Dermis blood vessel endothelial cell (primary cell): ENCODE results near the gene APBA2. TPM values are rescaled to one million over a fixed set of nuclear protein-coding genes. Genes with fewer than 3 reads are reported as not detected.

Experiments
- DNase-seq: peaks from one replicate; pipeline ENCODE4 v3.0.0; 2010
- total RNA-seq: library from RNA; depleted of rRNA; stranded (reverse); fragments of >200 nt; gene quantifications from 2 replicates; pipeline ENCODE4 v1.2.3, GENCODE V29; 2014

APBA2 gene
- total RNA-seq, 1 donor from 2014 or later: 18.5 TPM

DNA sequence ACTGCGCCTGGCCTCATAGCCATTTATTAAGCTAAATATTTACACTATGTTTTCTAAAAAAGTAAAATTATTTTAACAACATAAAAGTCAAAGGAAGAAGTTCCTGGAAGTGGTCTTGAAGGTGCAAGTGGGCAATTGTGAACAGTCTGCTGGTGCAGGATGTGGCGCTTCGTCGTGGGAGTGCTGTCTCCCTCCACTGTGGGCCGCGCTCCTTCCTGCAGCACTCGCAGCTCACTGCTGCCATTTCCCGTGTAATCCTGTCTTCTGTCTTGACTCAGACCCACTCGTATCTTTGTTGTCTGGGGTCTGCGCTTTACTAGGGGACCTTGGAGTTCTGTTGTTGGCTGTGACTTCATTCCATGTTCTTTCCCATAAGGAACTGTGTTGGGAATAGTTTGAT, 56.3 kb downstream of the APBA2 start:
- no peak for DNase-seq

DNA sequence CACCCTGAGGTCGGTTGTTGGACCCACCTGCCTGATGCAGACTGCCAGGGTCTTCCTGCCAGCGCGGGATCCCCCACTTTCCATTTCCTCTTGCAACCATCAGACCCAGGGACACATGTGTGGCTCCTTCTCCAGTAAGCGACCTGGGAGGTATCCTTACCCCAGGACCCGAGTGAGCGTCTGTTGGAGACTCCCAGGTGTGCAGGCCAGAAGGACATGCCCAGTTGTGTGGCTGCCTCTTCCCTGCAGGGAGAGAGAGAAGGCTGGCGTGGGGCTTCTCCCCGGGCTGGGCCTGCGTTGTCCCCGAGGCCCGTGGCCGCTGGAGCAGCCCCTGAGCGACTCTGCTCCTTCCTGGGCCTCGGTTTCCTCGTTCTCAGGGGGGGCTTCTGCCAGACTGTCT, 56.8 kb downstream of the APBA2 start:
- DNase-seq: no peak

DNA sequence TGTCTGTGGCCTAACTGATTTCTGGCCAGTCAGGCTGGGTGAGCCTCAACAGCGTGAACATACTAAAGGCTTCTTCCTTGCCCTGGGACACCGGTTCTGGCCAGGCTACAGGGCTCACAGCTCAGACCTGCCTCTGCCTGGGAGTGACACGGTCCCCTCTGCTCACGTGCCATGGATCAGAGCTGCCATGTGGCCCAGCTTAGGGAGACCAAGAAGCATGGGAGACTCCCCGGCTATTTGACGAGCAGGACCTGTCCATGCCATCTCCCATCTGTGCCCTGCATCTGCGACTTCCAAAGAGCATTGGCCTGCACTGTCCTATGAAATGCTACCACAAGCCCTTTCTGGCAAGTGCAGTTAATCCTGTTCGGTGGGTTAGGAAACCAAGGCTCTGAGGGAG, 57.4 kb downstream of the APBA2 start:
- DNase-seq: no peak

DNA sequence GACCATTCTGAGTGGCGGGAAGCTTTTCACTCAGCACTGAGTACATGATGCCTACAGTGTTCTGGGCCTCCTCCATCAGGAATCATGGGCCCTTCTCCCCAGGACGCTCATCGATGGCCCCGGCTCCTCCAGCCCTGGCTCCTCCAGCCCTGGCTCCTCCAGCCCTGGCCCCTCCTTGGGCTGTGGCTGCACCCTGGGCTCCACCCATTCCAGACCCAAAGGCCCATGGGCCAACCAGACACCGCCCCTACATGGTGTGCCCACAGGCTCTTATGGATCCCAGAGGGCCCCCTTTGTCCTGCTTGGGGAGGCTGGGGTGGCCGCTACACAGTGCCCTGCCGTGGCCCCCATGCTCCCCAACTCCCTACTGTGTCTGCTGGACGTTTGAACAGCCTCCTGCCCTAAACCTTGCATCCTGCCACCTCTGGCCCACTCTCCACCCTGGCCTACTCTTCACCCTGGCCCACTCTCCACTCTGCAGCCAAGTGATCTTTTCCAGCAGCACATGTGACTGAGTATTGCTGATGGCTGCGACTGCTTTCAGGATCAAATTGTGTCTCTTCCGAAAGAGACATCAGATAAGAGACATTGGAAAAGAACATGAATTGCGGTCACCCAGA, 57.9 kb downstream of the APBA2 start:
- no peak for DNase-seq

DNA sequence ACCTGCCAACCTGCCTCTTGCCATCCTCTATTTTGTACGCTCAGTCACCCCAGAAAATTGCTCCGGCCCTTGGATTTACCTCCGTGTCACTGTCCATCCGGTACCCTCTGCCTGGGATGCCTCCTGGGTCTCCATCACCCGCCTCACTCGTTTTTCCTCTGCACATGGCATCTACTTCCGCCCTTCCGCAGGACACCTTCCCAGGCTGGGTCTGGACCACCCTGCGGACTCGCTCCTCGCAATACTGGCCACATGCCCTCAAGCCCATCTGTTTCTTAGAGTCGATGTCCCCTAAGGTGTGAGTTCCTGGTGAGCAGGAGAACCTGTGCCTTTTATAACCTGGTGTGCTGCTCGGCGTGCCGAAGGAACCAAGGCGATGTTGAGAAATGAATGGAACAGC, 58.5 kb downstream of the APBA2 start:
- DNase-seq: no peak

DNA sequence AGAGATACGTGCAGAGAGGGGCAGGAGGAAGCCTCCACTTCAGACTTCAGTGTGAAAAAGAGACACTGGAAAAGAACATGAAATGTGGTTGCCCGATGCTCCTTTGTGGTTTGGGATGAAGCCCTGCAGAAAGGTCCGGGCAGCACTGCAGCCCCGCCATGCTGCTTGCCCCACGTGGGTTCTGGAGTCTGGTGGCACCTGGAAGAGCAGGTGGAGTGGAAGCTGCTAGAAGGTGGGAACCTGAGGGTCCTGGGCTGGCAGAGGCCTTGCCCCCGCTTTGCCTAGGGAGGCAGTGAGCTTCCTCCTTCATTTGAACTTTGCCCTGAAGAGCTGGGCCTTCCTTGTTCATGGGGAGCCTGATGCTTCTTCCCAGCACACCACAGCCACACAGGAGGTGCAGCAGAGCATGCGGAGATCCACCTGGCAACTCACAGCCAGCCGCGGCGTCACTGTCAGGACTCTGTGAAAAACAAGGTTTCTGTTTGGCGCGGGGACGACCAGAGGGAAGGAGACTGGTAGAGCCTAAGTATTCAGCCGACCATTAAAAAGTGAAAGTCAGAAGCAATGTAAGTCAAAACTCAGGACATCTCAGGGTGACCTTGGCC, 59.0 kb downstream of the APBA2 start:
- no peak for DNase-seq

DNA sequence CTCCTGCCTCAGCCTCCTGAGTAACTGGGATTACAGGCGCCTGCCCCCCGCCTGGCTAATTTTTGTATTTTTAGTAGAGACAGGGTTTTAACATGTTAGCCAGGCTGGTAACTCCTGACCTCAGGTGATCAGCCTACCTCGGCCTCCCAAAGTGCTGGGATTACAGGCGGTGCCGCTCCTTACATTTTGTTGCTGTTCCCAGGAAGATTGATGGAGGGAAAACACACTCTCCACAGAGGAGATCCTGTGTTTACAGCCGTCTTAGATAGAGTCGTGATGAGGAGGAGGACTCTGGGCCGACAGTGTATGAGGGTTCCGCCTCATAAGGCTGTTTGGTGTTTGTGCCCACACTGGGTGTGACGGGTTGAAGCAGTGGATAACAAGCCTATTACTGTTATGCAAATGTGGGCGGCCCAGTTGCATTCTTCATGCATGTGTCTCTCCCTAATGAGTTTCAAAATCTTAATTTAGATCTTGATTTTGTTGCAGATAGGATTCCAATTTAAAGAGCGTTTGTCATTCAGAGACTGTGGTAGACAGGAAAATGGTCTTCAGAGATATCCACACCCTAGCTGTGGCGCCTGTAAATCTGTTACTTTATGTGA, 60.0 kb downstream of the APBA2 start:
- DNase-seq: no peak

DNA sequence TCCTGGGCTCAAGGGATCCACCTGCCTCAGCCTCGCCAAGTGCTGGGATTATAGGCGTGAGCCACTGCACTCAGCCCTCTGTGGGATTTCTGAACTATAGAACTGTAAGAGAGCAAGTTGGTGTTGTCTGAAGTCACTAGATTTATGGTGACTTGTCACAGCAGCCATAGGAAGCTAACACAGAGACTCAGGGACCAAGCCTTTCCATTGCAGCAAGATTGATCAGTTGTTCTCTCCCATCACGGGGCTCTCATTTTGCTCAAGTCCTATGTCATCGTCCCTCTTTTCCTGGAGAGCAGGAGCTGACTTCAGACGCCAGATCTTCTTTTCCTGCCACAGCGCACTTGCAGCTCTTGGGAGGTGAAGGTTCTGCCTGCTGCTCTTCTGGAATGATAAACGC, 61.0 kb downstream of the APBA2 start:
- no peak for DNase-seq

DNA sequence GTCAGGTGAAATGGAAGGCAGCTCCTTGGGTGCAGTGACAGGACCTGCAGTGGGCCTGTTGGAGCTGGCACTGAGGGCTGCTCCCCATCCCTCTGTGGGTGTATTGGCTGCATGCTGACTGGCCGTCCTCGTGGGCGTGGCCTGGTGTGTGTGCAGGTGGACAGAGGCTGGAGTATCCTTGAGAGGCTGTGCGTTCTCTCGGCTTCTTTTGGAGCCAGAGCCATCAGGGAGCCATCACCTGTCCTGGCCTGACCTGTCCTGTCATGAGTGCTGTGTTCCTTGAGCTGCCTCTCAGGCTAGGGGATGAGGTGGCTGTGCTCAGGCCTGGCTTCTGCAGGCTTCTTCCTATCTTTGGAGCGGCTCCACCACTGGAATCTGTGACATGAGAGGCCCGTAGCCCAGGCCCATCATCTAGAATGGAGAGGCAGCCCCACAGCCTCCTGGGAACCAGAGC, 61.5 kb downstream of the APBA2 start:
- DNase-seq: no peak

DNA sequence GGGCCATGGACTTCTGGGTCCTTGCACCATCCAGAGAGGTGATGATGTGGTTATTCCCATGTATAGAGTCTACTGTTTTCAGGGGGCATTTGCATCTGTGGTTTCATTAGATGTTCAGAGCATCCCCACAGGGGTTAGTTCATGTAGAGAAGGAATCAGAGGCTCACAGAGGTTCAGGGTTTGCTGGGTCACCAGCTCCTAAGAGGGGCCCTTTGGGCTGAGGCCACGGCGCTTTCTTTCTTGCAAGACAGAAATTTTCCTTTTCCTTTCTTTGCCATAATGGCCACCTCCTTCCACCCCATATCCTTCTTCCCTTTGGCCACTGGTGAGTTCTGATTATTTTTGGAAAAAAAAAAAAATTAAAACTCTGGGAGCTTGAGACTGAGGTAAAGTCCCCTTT, 62.3 kb downstream of the APBA2 start:
- no peak for DNase-seq

DNA sequence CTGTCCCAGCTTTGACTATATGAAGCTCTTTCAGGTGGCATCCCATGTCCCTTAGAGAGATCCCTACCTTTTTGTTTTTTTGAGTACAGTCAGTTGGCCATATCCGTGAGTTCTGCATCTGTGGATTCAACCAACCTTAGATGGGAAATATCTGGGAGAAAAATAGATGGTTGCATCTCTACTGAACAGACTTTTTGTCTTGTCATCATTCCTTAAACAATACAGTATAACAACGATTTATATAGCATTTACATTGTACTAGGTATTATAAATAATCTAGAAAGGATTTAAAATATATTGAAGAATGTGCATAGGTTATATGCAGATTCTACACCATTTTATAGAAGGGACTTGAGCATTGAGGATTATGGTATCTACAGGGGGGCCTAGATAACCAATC, 65.1 kb downstream of the APBA2 start:
- no peak for DNase-seq

DNA sequence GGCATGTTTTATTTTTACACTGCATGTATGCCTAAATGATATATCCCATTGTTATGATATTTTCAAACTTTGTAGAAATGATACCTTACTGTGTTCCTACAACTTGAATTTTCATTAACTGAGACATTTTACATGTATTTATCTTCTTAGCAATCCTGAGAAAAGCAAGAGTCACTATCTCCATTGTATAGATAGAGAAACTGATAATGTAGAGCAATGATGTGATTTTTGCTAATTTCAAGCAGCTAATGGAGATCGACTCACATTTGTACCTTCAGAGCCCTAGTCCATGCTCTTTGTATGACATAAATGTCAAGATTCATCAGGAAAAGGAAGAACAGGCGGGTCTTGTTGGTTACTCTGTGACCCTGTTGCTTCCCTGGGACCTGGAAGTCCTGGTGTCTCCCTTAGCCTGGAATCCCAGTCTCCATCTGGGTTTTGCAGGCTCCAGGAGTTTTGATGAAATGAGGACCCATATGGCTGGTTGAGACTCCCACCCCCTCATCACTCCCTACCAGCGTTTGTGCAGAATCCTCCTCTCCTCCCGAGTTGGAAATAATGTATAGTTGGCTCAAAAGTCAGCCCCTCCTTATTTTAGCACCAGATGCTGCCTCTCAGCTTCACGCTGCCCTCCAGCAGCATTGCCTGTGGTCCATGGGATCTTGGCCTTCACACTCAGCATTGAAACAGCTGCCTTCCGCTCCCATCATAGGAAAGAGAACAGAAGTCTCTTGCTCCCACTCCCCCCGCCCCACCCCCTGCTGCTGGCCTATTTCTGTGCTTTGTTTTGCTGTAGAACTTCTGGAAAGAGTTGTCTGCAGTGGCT, 67.1 kb downstream of the APBA2 start:
- no peak for DNase-seq

DNA sequence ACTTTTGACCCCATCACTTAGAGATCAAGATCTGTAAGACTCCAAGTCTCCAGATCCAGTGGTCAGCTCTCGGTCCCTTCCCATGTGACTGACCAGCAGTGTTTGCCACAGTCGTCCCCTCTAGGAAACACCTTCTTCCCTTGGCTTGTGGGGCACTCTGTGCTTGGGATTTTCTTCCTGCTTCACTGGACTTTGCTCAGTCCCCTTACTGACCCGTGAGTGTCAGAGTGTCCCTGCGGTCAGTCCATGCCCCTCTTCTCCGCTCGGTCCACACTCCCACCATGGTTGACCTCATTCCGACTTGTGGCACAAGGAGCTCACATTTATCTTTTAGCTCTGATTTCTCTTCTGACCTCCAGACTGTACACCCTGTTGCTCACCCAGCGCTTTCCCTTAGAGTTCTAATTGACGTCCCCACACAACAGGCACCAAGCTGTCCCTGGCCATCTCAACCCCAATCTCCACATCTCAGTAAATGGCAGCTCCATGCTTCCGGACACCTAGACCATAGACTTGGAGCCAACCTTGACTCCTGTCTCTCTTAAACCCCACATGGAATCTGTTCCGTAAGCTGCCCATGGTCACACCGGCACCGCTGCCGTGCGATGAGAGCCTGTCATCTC, 67.9 kb downstream of the APBA2 start:
- DNase-seq: no peak

DNA sequence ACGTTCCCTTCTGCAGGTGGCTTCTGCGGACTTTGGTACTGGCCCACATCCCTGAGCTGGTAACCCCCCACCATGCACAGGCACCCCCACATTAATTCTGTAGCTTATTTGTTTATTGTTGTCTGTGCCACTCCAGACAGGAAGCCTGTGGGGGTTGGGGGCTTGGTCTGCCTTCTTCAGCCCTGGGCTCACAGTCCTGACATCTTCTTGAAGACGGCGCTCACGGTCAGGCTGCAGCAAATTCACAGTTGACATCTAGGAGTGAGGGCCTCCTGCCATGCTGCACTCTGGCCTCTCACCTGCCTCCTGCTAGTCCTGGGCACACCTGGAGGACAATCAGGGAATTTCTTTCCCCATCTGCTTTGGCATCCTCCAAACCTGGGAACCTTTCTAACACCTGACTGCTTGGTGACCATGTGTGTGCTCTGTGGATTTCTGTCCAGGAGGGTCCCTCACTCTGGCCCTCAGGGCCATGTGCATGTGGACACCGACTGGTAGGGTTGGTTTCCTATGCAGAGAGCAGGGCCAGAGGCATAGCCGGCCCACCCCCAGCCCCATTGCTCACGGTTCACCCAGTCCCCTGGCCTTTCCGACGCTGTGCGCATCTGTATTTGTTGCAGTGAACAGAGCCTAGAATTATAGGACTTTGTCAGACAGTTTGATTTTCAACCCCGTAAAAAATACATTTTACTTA, 68.8 kb downstream of the APBA2 start:
- DNase-seq: no peak

DNA sequence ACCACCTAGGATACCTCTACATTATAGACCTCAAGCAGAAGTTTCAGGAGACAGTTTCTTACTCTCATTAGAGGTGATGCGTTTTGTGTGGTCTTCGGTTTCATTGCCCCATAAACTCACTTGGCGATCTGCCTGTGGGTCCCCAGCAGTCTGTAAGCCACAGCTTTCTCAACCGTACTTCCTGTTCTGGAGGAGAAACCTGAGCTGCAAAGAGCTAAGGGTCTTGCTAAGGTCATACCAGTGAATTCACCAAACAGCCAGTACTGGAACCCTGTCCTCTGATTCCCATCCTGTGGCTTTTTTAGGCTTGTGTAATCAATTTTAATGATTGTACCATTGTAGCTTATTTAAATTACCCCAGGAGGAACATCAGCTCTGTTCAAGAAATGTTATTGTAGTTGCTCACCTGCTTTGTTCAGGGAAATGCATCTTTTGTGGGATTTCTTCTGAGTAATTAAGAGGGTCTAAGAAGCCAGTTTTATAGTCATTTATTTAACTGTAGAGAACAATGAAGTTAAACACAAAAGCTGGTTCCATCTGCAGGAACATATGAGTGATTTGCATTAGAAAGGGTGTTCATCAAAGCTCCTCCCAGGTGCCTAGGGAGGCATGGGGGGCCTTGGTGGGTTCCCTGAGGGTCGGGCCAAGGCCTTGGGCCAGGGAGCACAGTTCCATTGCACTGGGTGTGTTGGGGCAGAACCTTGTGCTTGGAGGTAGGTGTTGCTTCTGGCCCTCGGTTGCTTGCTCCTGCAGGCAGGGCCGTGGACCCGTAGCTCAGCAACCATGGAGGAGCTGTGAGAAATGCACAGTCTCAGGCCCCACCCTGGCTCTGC, 69.6 kb downstream of the APBA2 start:
- DNase-seq: no peak

DNA sequence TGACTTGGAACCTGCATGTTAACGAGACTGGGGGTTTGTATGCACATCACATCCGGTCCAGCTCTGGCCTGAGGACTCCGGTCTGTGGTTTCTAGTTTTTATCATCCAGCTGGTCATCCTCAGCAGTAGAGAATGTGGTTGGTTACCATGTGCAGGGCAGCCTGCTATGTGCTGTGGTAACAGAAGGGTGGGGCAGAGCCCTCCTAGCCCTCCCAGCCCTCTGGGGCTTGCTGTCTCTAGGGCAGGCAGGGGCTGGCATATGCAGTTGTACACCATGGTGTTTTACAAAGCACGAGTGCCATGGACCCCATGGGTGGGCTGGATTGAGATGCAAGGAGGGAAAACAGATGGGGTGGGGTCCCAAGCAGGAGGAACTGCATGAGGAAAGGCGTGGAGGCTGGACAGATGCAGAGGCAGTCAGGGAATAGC, 70.2 kb downstream of the APBA2 start:
- DNase-seq: no peak

DNA sequence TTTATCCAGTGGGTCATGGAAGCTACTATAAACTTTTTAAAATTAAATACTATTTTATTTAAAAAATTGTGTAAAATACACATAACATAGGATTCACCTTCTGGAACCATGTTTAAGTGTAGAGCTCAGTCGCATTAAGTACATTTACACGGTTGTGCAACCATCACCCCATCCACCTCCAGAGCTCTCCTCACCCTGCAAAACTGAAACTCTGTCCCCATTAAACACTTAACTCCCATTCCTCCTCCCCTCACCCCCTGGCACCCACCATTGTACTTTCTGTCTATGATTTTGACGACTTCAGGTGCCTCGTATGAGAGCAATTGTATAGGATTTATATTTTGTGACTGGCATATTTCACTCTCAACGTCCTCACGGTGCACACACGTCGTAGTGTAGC, 70.7 kb downstream of the APBA2 start:
- DNase-seq: no peak

DNA sequence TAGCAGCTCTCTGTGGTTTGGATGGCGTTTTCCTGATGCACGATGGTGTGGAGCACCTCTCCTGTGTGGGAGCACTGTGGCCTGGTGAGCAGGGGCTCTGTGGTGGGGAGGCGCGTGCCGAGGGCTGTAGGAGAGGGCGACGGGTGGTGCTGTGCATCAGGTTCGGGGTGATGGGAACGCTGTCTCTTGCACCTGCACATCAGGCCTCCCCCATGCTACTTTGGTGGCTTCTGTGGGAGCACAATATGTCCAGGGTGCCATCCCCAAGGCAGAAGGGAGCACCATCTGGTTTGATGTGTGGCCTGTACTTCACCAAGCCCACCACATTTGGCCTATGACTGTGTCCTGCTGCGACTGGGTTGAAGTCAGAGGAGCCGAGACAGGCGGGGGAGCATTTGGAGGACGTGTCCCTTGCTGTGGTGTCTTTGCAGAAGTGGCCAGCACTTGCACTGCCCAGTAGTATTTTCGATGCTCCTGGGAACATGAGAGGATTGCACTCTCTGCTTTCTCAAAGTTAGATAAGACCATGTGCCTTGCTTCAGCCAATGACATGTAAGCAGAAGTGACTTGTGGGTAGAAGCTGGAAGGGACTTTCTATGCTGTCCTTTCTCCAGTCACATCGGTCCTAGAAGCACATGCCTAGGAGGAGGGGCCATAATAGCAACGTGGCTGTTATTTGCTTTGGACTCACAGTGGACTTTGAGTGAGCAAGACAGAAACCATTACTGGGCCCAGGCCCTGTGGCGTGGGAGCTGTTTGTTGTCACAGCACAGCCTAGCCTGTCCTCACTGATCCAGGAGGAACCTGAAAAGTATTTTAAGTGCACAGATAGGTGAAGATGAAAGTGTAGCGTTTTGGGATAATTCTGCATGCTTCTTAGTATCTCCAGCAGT, 72.1 kb downstream of the APBA2 start:
- no peak for DNase-seq

DNA sequence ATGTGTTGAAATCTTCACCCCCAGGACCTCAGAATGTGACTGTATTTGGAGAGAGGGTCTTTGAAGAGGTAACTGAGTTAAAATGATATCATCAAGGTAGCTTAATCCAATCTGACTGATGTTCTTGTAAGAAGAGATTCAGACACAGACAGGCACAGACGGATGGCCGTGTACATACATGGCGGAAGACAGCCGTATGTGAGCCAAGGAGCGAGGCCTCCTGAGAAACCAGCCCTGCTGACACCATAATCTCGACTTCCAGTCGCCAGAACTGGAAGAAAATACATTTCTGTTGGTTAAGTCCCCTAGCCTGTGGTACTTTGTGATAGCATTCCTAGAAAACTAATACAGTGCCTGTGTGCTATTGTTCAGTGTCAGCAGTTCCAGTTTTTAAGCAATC, 73.6 kb downstream of the APBA2 start:
- DNase-seq: no peak

DNA sequence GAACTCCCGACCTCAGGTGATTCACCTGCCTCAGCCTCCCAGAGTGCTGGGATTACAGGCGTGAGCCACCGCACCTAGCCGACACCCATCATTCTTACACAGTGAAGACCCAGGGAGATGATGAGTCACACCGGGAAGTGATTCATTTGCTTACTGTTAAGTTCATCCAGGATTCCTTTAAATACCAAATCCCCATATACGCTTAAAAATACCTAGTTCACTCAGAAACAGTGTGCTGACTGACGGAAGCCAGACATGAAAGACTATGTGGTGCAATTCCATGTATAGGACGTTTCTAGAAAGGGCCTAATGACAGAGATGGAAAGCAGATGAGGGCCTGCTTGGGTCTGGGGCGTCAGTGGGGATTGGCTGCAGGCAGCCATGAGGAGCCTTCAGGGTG, 75.2 kb downstream of the APBA2 start:
- peak; percentile 68 for DNase-seq
